HG03469 (cell line): Measurements from ENCODE around the gene TAF11.
"Not testable (repeated sequence)": the region's sequence is repeated elsewhere in the genome, so short reads cannot be mapped to it uniquely, and the experiment has no call there.

Experiments
- ATAC-seq: cut with Tn5 transposase; IDR thresholded peaks from one replicate; pipeline ENCODE4 v1.9.1; 2021; ENCODE audit warnings: mild to moderate bottlenecking, moderate library complexity, moderate number of reproducible peaks; ENCODE audit not compliant: unreplicated experiment

Gene TAF11

GRCh38 chr6:34887753-34888513 is at the start of gene TAF11:
TAF11 (minus strand) TSS chr6:34888042; CDS start chr6:34887957, 85 bp downstream.
- ATAC-seq = peak; percentile 56

- ATAC-seq = no peak
These were observed 46.7 kb upstream of the TAF11 start for GRCh38 chr6:34934516-34934915.

GRCh38 chr6:34932202-34932601 is 44.4 kb upstream of the TAF11 start:
- ATAC-seq = not testable (repeated sequence)

- no peak for ATAC-seq
These were observed 42.4 kb upstream of the TAF11 start for GRCh38 chr6:34930221-34930620.

- no peak for ATAC-seq
These were observed 41.6 kb upstream of the TAF11 start for GRCh38 chr6:34929241-34929978.

- ATAC-seq = no peak
These were observed 40.9 kb upstream of the TAF11 start for GRCh38 chr6:34928695-34929094.

GRCh38 chr6:34928220-34928619 is 40.4 kb upstream of the TAF11 start:
- no peak for ATAC-seq

GRCh38 chr6:34926655-34927054 is 38.8 kb upstream of the TAF11 start:
- ATAC-seq = no peak

- ATAC-seq = no peak
These were observed 37.2 kb upstream of the TAF11 start for GRCh38 chr6:34924831-34925625.

- no peak for ATAC-seq
These were observed 34.4 kb upstream of the TAF11 start for GRCh38 chr6:34922177-34922663.

GRCh38 chr6:34920097-34920496 is 32.3 kb upstream of the TAF11 start:
- ATAC-seq = no peak

GRCh38 chr6:34919651-34920050 is 31.8 kb upstream of the TAF11 start:
- ATAC-seq = no peak

- ATAC-seq = no peak
These were observed 29.9 kb upstream of the TAF11 start for GRCh38 chr6:34917626-34918285.

- ATAC-seq = no peak
These were observed 28.6 kb upstream of the TAF11 start for GRCh38 chr6:34916348-34916967.

GRCh38 chr6:34914358-34914757 is 26.5 kb upstream of the TAF11 start:
- no peak for ATAC-seq

- ATAC-seq = no peak
These were observed 25.0 kb upstream of the TAF11 start for GRCh38 chr6:34912715-34913464.

- ATAC-seq = no peak
These were observed 24.0 kb upstream of the TAF11 start for GRCh38 chr6:34911822-34912221.

GRCh38 chr6:34909320-34909883 is 21.6 kb upstream of the TAF11 start:
- no peak for ATAC-seq

GRCh38 chr6:34908194-34908593 is 20.4 kb upstream of the TAF11 start:
- no peak for ATAC-seq
